NCI-H146 treated with DMSO at 0.1 percent for 48 hours (cell line): Measurements from ENCODE around the gene PBX4.

Experiments used
- DNase-seq: peaks from one replicate; lab custom pipeline; 2025; ENCODE audit not compliant: unreplicated experiment; lab: John Stamatoyannopoulos, UW

Gene PBX4

GRCh38 chr19:19558636-19559035 lies 59.9 kb downstream of the PBX4 start:
- no peak for DNase-seq

- DNase-seq: no peak
Observed at GRCh38 chr19:19558055-19558454, 60.4 kb downstream of the PBX4 start.

DNA sequence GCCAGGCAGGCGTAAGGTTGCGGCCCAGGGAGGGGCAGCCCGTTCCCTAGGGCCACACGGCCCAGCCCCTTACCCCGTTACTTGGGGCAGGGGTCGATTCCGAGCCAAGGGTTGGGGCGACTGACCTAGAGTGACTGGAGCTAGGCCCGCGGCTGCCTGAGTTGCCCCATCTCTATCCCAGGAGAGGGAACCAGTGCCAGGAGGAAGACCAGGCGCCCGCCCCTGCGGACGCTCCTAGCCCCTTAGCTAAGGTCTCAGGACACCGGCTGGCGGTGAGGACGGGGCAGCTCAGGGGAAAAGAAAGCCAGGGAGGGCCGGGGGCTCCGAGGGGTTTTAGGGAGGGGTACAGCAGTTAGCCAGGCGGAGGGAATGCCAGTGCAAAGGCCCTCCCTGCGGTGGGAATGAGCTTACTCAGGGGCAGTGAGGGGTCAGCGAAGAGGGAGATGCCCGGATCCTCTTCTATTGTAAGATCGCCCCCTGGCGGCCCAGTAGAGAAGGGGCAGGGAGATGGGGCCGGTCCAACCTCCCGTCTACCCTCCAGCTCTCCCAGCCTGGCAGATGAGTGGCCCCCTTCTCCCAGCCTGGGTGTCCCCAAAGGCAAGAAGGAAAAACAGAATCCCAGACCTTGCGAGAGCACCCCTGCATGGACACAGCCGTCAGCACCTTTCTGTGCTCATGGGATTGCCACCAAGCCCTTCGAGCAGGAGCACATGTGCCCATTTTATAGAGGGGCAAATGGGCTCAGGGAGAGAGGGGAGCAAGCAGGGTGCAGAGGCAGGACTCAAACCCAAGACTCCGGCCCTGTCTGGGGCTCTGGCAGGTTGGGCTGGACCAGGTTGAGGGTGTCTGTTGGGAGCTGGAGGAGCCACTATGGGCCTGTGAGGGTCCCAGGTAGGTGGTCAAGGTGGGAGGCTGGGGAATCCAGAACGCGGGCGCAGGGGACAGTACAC lies 64.1 kb downstream of the PBX4 start:
- peak; percentile 18 for DNase-seq

GRCh38 chr19:19553670-19554069 lies 64.8 kb downstream of the PBX4 start:
- no peak for DNase-seq

DNA sequence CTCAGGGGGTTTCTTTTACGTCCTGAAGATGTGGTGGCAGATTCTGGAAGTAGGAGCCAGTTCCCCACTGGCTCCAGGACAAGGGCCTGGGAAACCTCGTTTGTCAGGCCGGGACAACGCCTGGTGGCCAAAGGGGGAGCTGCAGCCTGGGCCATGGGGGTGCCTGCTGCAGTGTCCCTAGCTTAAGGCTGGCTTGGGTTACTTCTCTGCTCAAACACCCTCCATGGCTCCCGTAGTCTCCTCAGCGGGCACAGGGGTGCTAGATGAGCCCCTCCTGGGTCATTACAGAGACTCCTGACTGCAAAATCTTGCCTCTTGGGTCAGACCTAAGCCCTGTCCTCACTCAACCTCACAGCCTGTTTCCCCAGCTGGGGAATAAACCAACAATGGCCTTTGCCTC lies 65.7 kb downstream of the PBX4 start:
- DNase-seq: no peak

DNA sequence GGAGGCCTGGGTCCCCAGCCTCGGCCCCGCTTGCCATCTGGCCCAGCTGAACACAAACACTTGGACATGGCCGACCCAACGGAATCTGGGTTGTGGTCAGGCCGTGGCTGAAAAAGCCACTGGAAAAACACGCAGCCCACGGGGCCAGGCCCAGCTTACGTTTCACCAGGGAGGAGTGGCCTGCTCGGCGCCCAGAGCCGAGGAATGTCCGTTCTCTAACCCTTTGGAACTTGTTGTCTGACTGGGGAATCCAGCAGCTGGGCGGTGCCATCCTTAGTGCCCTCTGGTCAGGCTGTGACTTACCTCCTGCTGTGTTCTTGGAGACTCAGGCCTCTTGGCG lies 66.7 kb downstream of the PBX4 start:
- DNase-seq: no peak

- DNase-seq: no peak
Observed at GRCh38 chr19:19550972-19551852, 67.3 kb downstream of the PBX4 start.

GRCh38 chr19:19550485-19550929 lies 68.0 kb downstream of the PBX4 start:
- no peak for DNase-seq

DNA sequence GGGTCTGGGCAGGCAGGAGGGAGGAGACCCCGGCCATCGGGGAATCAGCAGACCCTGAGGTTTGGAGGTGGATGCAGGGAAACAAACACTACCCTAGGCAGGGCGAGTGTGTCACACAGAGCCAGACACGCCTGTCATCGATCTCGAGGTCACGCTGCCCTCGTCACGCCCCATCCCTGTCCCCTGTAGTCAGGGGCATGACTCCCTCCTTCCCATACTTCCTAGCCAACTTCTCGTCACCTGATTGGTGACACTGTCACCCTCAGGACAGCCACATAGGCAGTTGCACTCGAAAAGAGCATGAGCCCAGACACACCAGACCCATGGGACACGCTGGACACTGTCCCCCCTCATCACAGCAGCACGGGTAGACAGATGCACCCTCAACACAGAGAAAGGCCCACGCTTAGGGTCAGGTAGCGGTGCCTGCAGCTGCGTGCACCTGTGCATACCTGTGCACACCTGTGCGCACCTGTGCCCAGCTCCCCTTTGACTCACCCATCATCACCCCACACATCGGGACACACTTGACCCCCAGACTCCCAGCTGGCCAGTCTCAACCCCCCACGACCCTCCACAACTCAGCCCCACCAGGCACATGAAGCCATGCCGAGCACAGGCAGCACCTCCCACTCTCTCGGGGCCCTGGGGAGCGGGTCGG lies 68.6 kb downstream of the PBX4 start:
- DNase-seq: no peak

- DNase-seq: no peak
Observed at GRCh38 chr19:19548915-19549759, 69.3 kb downstream of the PBX4 start.

GRCh38 chr19:19547674-19548336 lies 70.7 kb downstream of the PBX4 start:
- DNase-seq: no peak

- no peak for DNase-seq
Observed at GRCh38 chr19:19546751-19547162, 71.7 kb downstream of the PBX4 start.

- DNase-seq: no peak
Observed at GRCh38 chr19:19545707-19546106, 72.8 kb downstream of the PBX4 start.

DNA sequence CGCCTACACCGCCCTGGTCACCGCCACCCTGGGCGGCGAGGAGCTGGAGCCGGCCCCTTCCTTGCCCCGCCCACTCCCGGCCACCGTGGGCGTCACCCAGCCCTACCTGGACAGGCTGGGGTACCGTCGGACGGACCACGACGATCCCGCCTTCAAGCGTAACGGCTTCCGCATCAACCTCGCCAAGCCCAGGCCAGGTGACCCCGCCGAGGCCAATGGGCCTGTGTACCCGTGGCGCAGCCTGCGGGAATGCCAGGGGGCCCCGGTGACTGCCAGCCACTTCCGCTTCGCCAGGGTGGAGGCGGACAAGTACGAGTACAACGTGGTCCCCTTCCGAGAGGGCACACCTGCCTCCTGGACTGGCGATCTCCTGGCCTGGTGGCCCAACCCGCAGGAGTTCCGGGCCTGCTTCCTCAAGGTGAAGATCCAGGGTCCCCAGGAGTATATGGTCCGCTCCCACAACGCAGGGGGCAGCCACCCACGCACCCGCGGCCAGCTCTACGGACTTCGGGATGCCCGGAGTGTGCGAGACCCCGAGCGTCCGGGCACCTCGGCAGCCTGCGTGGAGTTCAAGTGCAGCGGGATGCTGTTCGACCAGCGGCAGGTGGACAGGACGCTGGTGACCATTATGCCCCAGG lies 73.4 kb downstream of the PBX4 start:
- DNase-seq: no peak

DNA sequence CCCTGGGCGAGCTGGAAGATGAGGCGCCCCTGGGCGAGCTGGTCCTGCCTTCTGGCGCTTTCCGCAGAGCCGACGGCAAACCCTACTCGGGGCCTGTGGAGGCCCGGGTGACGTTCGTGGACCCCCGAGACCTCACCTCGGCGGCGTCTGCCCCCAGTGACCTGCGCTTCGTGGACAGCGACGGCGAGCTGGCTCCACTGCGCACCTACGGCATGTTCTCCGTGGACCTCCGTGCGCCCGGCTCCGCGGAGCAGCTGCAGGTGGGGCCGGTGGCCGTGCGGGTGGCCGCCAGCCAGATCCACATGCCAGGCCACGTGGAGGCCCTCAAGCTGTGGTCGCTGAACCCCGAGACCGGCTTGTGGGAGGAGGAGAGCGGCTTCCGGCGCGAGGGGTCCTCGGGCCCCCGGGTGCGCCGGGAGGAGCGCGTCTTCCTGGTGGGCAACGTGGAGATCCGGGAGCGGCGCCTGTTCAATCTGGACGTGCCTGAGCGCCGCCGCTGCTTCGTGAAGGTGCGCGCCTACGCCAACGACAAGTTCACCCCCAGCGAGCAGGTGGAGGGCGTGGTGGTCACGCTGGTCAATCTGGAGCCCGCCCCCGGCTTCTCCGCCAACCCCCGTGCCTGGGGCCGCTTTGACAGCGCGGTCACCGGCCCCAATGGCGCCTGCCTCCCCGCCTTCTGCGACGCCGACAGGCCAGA lies 74.1 kb downstream of the PBX4 start:
- DNase-seq: no peak

DNA sequence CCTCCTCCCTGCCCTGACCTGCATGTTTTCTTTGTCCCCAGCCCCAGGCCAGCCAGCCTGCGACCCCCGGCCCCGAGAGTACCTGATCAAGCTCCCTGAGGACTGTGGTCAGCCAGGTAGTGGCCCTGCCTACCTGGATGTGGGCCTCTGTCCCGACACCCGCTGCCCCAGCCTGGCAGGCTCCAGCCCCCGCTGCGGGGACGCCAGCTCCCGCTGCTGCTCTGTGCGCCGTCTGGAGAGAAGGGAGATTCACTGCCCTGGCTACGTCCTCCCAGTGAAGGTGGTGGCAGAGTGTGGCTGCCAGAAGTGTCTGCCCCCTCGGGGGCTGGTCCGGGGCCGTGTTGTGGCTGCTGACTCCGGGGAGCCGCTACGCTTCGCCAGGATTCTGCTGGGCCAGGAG lies 74.8 kb downstream of the PBX4 start:
- DNase-seq: no peak

- DNase-seq: no peak
Observed at GRCh38 chr19:19543101-19543500, 75.4 kb downstream of the PBX4 start.

DNA sequence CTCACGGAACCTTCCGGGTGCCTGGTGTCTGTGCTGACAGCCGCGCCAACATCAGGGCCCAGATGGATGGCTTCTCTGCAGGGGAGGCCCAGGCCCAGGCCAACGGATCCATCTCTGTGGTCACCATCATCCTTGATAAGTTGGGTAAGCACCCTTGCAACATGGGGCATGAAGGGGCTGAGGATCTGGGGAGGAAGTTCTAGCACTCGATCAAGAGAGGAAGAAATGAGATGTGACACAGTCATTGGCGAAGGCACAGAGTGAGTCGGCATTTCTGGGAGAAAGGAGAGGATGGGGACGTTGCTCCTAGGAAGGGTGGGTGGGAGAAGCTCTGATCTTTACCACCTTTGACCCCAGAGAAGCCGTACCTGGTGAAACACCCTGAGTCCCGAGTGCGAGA lies 76.0 kb downstream of the PBX4 start:
- no peak for DNase-seq

DNA sequence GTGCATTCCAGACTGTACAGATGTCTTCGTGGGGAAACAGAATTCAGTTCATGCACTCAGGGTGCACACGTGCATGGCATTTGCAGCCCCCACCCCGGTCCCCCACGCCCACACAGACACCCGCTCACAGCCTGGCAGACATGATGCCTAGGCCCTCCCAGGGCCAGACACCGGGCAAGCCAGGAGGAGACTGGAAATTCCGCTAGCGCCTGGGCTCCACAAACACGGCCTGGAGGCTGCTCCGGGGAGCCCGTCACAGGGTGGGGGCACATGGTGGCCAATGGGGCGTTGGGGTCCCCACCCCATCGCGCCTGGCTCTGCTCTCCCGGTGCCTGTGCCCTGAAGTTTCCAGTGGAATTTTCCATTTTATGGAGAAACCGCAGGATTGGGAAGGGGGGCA lies 76.9 kb downstream of the PBX4 start:
- no peak for DNase-seq
